ENCODE measurements around the gene NAT14. TPM values are rescaled to one million over a fixed set of nuclear protein-coding genes. Genes with fewer than 3 reads are reported as not detected.
A peak's percentile ranks its signal among the peaks of the same experiment; 100 is the strongest.

NAT14 gene
- total RNA-seq, 1 experiment from 2014 or later = 17.5 TPM

DNA sequence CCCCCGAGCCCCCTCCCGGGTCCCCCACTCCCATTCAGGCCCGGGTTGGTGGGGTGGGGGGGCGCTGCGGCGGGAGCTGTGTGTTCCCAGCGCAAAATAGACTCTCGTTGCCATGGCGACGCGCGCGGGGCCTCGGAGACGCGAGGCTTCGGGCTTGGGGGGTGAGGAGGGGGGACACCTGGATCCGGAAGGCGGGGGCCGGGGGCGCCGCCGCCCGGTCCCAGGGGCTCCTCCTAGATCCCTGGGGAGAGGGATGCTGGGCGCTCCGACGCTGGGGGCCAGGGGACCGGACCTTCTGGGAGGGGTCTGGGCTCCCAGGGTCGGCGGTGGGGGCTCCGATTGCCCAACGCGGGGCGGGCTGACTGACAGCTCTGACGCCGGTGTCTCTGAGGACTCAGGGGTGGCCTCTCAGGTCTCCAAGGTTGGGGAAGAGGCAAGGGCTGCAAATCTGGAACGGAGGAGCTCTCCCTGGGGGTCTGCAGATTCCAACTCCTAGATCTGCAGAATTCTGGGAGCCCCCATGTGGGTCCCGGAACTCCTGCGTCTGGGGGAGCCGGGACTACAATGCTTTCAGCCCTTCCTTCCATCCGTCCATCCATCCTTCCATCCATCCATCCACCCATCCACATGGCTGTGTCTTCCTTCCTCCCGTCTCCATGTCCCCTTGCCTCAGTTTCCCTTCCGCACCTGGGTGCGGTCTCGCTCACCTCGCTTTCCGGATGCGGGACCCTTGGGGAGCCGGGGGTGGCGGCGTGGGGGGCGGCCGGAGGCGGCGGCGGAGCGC, 32.8 kb upstream of the NAT14 start:
- no peaks in the 10 kb centered on the region for H3K9me3 ChIP-seq (ENCODE audit: low read length)
- ATAC-seq = no peak
- H4K20me1 ChIP-seq (ENCODE audit: low read length) = no peaks in the 10 kb centered on the region
- H3K36me3 ChIP-seq (ENCODE audit: low read depth, low read length) = peaks cover 12% of the 10 kb centered on the region; the same call in 1 of the 2 replicates
- no TSS peak for BruUV-seq (replicated peaks)
- CTCF ChIA-PET = no interaction called here
- no peaks in the 10 kb centered on the region for H3K9me2 ChIP-seq (replicated peaks; ENCODE audit: low read length)
- POLR2A ChIA-PET (ENCODE audit: unreplicated experiment) = no interaction called here
- no peak overlapping the region for H3K27ac ChIP-seq (ENCODE audit: low read length)
- H3K4me2 ChIP-seq (ENCODE audit: low read length) = no peak overlapping the region
- TF ChIP-seq EZH2phosphoT487 (IDR thresholded peaks at IDR 0.05; ENCODE audit: borderline replicate concordance, low read length) (no peak), EZH2 (IDR thresholded peaks at IDR 0.05; ENCODE audit: low read length, unreplicated experiment) (no peak)
- TF ChIP-seq, protein P1, sequence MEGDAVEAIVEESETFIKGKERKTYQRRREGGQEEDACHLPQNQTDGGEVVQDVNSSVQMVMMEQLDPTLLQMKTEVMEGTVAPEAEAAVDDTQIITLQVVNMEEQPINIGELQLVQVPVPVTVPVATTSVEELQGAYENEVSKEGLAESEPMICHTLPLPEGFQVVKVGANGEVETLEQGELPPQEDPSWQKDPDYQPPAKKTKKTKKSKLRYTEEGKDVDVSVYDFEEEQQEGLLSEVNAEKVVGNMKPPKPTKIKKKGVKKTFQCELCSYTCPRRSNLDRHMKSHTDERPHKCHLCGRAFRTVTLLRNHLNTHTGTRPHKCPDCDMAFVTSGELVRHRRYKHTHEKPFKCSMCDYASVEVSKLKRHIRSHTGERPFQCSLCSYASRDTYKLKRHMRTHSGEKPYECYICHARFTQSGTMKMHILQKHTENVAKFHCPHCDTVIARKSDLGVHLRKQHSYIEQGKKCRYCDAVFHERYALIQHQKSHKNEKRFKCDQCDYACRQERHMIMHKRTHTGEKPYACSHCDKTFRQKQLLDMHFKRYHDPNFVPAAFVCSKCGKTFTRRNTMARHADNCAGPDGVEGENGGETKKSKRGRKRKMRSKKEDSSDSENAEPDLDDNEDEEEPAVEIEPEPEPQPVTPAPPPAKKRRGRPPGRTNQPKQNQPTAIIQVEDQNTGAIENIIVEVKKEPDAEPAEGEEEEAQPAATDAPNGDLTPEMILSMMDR (conservative IDR thresholded peaks at IDR 0.05; ENCODE audit: low read depth, low read length) = no peak
- H3K9ac ChIP-seq (ENCODE audit: low read length) = no peak overlapping the region
- H3K27me3 ChIP-seq (ENCODE audit: low read length) = peaks cover 17% of the 10 kb centered on the region
- intact Hi-C loops (cut with micrococcal nuclease) = no loop called here
- H3K79me2 ChIP-seq (ENCODE audit: low read length) = no peaks in the 10 kb centered on the region
- DNase-seq = no peak
- H3K4me3 ChIP-seq (ENCODE audit: low read length) = no peak overlapping the region
- no peaks in the 10 kb centered on the region for H3K4me1 ChIP-seq (ENCODE audit: insufficient read depth, low read length)
- no peaks in the 10 kb centered on the region for H3F3A ChIP-seq (ENCODE audit: low read length, unreplicated experiment)
- no peak overlapping the region for H2AFZ ChIP-seq (ENCODE audit: low read length)

DNA sequence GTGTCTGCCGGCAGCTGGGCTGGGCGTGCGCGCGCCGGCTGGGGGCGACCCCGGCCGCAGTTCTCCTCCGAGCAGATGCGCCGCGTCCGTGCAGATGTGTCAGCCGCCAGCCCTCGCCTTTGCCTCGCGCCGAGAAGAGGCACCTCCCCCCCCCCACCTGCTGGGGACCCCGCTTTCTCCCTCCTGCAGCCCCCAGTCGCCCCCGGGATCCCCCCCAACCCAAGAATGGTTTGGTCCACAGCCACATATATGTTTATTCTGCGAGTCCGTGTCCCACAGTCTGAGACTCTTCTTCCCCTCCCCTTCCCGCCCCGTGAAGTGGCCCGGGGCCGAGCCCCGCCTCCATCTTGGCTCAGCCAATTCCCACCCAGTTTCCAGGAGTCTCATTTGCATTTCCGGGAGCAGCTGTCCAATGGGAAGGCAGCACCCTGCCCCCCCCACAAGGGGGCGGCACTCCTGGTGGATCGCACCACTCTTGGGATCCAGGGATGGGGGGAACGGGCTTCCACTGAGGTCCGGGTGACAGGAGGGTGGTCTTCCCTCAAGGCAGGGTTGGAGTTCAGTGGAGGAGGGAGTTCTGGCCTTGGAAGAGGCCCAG, 32.1 kb upstream of the NAT14 start:
- DNase-seq = peak; percentile 57

More for the DNA sequence above, 32.1 kb upstream of the NAT14 start:
- Histone ChIP-seq H3K4me2 (ENCODE audit: low read length) (no peak overlapping the region), H3K9me2 (replicated peaks; ENCODE audit: low read length) (no peaks in the 10 kb centered on the region), H3K27me3 (ENCODE audit: low read length) (peaks cover 17% of the 10 kb centered on the region), H3K27ac (ENCODE audit: low read length) (no peak overlapping the region), H3K36me3 (ENCODE audit: low read depth, low read length) (peaks cover 12% of the 10 kb centered on the region; the same call in 1 of the 2 replicates), H3F3A (ENCODE audit: low read length, unreplicated experiment) (no peaks in the 10 kb centered on the region), H3K79me2 (ENCODE audit: low read length) (no peaks in the 10 kb centered on the region), H3K9me3 (ENCODE audit: low read length) (no peaks in the 10 kb centered on the region), H3K4me3 (ENCODE audit: low read length) (no peak overlapping the region), H2AFZ (ENCODE audit: low read length) (no peak overlapping the region), H3K9ac (ENCODE audit: low read length) (no peak overlapping the region), H3K4me1 (ENCODE audit: insufficient read depth, low read length) (no peaks in the 10 kb centered on the region), H4K20me1 (ENCODE audit: low read length) (no peaks in the 10 kb centered on the region)
- POLR2A ChIA-PET (ENCODE audit: unreplicated experiment) = no interaction called here
- peak; percentile 39 for ATAC-seq
- CTCF ChIA-PET = no interaction called here
- intact Hi-C loops (cut with micrococcal nuclease) = no loop called here
- TF ChIP-seq, protein P1 (conservative IDR thresholded peaks at IDR 0.05; ENCODE audit: low read depth, low read length) = no peak
- TF ChIP-seq EZH2phosphoT487 (IDR thresholded peaks at IDR 0.05; ENCODE audit: borderline replicate concordance, low read length) = no peak
- no peak for TF ChIP-seq EZH2 (IDR thresholded peaks at IDR 0.05; ENCODE audit: low read length, unreplicated experiment)
- no TSS peak for BruUV-seq (replicated peaks)

All from PC-3 (cell line).